GM19372 (cell line): Measurements from ENCODE around the gene SLC5A1.
"Not testable (repeated sequence)": the region's sequence is repeated elsewhere in the genome, so short reads cannot be mapped to it uniquely, and the experiment has no call there.

Source experiments
- ATAC-seq: cut with Tn5 transposase; IDR thresholded peaks from one replicate; pipeline ENCODE4 v1.9.1; 2021; ENCODE audit warnings: mild to moderate bottlenecking, low read depth, moderate library complexity; ENCODE audit not compliant: unreplicated experiment

SLC5A1 gene

DNA sequence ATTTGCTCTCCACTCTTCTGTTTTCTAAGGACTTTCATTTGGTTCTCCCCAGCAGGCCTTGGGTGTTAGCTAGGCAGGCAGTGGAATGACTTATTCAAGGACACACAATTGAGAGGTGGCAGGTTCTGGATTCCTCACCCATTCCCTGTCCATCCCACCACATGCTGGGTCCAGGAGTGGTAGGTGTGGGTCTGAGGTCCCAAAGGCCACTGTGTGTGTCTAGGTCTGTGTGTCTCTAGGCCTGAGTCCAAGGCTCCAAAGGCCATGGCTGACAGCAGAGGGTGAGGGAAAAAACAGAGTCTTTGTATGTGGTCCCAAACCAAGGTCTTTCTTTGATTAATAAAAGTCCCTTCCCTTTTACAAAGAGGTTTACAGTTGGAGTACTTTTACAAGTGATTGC lies 40.8 kb downstream of the SLC5A1 start:
- ATAC-seq: no peak

DNA sequence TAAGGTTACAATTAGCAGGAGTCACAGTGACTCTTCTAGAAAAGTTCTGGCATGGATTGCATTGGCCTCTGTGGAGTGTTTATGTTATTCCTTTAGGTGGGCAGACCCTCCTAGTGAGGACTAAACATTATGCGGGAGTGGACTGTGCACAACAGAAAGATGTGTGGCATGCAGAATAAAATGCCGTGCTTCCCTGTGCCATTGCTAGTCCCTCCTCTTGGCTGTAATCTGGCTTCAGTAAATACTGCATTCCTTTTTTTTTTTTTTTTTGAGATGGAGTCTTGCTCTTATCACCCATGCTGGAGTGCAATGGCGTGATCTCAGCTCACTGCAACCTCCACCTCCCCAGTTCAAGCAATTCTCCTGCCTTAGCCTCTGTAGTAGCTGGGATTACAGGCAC lies 45.0 kb downstream of the SLC5A1 start:
- no peak for ATAC-seq

DNA sequence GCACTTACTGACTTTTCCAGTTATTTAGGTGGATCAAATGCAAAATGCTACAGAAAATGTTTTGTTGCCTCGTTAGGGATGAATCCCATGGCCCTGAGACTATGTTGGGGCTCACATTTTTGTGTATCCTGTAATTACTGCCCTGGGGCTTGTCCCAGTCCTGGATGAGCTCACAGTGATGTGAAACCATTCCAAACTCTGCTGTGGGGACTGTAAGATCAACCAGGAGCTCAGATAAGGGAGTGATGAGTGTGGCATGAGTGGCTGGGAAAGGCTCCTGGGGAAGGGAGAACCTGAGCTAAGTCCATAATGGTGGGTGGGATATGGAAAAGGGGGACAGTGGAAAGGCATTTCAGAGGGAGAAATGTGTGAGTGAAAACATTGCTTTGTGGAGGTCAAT lies 54.0 kb downstream of the SLC5A1 start:
- ATAC-seq: no peak

DNA sequence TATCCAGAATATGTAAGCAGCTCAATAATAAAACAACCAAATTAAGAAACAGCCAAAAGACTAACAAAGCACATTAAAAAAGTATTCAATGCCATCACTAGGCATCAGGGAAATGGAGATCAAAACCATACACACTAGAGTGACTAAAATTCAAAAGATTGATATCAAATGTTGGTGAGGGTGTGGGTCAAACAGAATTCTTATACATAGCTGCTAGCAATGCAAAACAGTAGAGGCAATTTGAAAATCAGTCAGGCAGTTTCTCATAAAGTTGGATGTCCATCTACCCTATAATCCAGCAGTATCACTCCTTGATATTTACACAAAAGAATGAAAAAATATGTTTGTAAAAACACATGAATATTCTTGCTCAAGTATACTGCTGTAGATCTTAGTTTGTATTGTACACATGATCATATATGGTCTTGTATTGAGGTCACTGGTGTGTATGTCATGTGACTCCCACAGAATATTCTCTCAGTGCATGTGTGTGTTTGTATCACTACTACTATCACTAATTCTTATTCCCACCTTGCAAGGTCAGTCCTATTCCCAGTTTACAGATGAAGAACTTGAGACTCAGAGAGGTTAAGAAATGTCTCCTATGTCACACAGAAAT lies 54.9 kb downstream of the SLC5A1 start:
- ATAC-seq: no peak

DNA sequence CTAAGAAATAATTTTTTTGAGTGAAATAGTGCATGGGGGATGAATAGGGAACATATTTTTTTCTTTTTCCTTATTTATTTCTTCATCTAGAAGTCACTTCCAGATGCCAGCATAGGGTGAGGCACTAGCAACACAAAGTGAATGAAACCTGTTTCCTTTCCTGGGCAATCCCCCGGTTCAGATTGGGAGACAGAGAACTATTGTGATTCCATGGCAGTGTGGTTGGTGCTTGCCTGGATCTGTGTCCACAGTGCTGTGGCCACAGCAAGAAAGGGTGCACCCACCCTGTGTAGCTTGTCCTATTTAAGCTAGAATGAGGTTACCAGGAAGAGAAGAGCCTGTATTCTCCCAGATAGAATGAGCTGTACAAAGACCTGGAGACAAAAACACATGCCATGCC lies 57.6 kb downstream of the SLC5A1 start:
- ATAC-seq: no peak

DNA sequence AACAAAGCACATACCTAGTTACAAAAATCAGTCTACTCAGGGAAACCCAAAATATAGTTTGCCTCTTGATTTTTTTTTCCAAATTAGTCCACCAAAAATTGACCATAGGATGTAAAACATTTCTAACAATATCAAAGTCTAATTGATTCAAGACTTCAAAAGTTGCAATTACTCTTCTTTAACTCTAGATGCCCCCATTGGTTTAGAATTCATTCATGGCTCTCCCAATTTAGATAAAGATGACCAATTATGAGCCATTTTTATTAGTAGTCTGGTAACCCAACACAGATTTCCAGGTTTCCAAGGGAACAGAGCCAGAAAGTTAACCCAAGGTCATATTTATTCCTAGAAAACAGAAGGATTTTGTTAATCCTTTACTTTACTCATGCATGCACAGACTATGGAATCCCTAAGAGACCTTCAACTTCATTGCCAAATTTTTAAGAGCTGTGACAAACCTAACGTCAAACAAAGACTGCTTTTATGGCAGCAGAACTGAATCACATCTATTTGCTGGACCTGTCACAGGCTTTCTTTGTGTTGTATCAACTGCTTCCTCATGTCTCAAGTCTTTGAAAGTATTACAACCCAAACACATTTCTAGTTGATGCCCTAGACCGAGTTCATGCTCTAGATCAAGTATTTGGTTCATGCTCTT lies 60.7 kb downstream of the SLC5A1 start:
- no peak for ATAC-seq

DNA sequence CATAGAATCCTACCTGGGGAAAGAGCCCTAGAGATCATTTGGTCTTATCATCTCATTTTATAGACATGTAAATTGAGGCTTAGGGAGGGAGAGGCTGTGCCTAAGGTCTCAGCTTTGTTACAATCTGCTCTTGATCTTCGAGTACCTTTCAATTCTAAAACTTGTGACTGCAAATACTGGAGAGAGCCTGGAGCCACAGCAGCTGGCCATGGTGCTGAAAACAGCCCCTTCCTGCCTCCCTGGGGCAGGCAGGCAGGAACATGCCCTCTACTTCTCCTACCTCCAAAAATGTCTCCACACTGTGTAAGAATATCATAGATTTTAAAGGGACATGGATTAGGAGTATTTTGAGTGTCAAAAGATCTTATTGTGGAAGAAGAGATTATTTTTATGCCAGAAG lies 63.9 kb downstream of the SLC5A1 start:
- ATAC-seq: no peak

DNA sequence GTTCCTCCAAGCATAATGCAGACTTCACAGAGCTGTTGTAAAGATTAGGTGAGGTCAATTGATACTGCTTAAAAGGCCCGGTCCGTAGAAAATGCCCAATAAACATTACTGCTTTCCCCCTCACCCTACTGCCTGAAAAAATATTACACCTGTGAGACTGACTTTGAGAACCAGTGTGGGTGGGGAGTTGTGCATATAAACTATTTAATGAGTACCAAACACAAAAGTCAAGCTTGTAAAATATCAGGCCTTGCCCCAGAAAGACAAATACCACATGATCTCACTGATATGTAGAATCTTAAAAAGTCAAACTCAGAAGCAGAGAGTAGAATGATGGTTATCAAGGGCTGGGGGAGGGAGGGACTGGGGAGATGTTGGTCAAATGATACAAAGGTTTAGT lies 69.3 kb downstream of the SLC5A1 start:
- no peak for ATAC-seq

DNA sequence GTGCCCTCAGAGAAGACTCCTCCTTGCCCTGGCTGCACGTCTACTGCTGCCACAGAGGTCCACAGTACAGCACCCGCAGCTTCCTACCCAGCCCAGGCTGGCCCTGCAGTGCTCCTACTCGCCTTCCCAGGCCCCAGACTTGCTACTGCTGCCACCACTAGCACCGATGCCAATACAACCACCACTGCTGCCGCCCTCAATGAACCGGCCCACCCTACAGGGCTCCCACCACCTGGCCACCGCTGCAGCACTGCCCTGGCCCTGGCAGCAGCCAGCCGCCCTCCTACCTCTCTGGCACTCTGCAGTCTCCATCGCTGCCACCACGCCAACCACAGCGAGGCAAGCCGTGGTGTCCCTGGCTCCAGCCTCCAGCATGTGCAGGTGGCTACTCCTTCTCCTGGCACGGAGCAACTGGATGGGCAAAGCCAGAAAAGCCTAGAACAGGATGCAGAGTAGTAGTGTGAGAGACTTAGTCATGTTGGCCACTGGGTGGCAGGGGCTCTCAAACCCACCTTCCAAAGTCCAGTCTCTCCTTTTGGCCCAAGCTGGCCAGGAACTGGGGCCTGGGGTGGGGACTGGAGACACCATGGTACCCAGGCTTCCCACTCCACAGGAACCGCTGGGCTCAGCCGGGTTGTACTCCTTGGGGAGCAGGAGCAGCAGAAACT lies 76.6 kb downstream of the SLC5A1 start:
- ATAC-seq: no peak

DNA sequence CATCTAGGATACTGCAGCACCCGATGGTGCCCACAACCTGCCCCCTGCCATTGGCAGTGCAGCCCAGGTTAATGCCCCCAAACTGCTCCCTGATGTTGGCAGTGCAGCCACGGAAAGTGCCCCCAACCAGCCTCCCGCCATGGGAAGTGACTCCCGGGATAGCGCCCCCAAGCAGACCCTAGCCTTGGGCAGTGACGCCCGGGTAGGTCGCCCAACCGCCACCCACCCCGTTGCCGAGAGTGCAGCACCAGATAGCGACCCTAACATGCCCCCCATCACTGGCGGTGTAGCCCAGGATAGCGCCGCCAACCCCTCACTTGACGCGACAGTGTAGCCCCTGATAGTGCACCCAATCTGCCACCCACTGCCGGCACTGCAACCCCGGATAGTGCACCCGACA lies 77.5 kb downstream of the SLC5A1 start:
- no peak for ATAC-seq

DNA sequence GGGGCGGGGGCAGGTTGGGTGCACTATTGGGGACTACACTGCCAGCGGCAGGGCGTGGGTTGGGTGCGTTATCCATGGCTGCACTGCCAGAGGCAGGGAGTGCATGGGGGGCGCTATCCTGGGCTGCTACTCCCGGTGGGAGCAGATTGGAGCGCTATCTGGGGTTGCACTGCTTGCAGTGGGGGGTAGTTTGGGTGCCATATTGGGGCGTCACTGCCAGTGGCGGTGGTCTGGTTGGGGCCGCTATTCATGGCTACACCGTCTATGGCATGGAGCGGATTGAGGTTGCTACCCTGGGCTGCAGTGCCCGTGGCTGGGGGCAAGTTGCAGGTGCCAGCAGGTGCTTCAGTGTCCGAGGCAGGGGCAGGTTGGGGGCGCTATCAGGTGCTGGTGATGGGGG lies 79.8 kb downstream of the SLC5A1 start:
- ATAC-seq: no peak

DNA sequence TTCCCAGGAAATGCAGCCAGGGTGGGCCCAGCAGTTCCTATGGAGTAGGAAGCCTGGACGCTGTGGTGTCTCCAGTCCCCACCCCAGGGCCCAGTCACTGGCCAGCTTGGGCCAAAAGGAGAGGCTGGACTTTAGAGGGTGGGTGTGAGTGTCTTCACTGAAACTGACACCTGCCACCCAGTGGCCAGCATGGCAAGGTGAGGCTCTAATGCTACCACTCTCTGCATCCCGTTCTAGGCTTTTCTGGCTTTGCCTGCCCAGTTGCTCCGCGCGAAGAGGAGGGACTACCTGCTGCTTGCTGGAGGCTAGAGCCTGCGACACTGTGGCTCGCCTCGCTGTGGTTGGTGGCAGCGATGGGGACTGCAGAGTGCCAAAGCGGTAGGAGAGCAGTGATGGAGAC lies 80.6 kb downstream of the SLC5A1 start:
- ATAC-seq: no peak

DNA sequence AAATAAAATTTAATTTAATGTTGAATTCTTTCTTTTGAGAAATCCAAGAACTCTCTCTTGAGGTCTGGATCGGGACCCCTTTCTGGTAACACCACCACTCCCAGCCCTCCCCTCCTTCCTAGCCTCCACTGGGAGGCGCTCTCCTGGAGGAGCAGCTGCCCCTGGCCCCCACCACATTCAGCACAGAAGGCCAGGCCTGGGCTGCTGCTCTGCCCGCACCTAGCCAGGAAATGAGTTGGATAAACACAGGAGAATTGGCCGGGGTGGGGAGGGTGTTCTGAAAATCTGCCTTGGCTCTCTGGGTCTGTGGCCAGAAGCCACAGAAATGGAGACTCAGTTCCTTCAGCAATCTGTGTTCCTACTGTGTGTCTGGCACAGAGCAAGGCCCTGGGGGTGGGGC lies 84.8 kb downstream of the SLC5A1 start:
- no peak for ATAC-seq

DNA sequence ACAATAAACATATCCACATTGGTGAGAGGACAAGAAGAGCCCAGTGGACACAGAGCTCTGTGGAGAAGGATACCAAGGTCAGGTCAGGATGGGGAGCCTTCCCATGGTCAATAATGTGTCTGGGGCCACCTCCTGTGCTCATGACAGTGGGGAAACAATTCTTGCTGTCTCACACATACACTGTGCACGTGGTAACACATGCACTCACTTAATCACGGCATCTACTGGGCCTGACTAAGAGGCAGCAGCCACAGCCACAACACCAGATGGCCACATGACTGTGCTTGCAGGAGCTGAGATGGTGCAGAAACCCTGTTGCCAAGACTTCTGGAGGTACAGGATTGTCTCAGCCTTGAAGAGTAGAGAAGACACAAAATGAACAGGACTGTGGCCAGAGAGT lies 87.4 kb downstream of the SLC5A1 start:
- ATAC-seq: no peak

DNA sequence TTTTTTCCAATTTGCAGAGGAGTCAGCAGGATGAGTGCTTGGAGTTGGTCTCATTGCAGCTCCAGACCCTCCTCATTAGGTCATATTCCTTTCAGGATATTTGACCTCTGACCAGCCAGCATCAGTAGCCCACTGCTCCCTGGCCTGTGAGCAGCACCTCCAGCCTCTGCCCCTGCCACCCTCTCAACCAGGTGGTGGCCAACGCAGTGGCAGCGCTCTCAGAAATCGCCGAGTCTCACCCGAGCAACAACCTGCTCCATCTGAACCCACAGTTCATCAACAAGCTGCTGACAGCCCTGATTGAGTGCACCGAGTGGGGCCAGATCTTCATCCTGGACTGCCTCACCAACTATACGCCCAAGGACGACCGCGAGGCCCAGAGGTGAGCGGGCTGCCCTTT lies 89.1 kb downstream of the SLC5A1 start:
- ATAC-seq: no peak

DNA sequence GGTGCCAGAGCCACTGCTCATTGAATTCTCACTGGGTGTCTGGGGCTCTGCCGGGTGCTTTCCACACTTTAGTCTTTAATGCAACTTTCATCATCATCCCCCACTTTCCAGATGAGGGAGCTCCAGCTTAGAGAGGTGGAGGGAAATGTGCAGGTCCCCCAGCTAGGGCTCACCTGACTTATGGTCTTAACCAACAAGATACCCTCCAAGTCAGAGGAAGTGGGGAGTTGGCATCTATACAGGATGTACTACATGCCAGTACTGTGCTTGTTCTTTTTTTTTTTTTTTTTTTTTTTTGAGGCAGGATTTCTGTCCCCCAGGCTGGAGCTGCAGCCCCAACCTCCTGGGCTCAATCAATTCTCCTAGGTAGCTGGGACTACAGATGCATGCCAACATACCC lies 89.7 kb downstream of the SLC5A1 start:
- ATAC-seq: no peak

DNA sequence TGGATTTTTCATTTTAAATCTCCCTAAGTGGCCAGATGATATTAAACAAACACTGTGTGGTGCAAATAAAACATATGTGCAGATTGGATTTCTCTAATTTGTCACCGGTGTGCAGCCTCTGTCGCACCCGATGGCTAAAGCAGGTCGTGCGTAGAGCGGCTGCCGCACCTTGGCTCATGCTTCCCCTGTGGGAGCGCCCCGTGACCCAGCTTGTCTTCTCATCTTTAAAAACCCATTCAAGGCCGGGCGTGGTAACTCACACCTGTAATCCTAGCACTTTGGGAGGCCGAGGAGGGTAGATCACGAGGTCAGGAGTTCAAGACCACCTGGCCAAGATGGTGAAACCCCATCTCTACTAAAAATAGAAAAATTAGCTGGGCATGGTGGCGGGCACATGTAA lies 91.7 kb downstream of the SLC5A1 start:
- not testable (repeated sequence) for ATAC-seq

DNA sequence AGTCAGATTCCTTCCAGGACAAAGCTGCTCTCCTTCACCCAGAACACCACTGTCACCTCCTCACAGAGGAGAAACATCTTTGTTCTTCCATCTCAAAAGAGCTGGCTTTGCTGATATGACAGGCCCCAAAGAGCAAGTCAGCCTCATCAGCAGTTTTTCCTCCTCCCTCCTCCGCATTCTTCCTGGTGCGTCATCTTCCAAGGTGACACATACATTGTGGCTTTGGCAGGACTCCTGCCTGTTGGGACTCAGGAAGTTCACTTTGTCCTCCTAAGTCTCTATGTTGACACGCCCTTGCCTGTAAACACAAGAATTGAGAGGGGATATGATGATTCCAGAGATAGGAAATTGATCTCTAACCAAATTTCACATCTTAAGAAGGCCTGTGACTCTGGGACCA lies 92.9 kb downstream of the SLC5A1 start:
- ATAC-seq: not testable (repeated sequence)

DNA sequence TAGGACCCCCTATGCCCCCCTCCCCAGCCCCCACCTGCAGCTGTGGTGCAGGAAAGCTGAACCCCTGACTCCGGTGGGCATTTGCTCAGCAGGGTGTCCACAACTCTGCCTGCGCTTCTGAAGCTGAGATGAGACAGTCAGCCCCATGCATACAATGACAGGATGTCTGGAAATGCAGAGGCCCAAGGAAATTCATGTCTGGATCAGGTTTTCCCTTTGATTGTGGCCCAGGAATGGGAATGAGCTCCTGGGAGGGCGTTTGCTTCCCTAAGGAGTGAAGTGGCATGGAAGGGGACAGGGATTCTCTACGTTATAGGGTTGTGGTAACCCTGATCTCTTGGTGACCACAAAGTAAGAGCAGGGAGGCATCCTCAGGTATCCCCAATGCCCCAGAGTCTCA lies 93.8 kb downstream of the SLC5A1 start:
- not testable (repeated sequence) for ATAC-seq

DNA sequence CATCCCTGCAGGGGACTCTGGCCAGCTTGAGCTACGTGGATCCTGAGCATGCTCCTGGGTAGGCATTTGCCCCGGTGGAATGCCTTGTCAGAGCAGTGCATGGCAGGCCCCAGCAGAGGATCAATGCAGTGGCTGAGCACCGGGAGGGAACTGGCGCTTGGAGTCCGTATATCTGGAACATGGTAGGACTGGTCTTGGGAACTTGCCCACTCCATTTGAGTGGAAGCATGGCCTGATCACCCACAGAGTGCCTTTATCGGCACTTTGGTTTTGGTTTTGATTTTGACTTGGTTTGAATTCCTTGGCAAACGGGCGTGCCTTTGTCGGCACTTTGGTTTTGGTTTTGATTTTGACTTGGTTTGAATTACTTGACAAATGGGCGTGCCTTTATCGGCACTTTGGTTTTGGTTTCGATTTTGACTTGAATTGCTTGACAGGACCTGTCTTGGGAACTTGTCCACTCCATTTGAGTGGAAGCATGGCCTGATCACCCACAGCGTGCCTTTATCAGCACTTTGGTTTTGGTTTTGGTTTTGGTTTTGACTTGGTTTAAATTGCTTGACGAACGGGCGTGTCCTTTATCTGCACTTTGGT lies 94.8 kb downstream of the SLC5A1 start:
- not testable (repeated sequence) for ATAC-seq

DNA sequence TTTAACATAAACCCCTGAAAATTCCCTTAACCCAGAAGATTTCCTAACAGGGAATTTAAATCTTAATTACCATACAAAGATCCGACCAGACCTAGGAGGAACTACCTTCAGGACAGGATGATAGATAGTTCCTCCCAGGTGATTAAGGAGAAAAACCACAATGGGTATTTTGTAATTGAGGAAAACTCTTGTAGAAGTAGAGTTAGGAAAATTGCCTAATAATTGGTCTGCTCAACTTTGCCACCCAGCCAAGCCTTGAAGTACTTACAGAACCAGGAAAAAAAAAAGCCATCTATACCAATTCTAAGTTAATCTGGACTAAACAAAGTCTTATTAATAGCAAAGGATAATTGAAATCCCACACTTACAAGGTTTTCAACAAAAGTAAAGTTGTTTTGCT lies 95.5 kb downstream of the SLC5A1 start:
- ATAC-seq: not testable (repeated sequence)

DNA sequence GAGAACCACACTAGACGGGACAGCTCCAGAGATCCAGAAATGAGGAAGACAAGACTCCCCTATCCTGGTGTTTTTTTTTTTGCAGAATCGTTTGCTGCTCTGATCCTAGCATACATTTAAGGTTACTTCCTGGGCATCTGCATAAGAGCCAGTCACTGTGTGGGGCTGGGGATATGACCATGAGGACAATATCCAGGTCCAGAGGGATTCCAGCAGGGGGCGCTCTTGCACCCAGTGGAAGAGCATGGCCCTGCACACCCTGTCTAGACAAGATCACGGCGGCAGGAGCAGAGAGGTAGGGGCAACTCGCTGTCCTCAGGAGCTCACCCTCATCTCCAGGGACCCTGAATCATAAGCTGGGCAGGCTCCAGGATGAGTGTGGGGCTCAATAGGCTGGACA lies 97.6 kb downstream of the SLC5A1 start:
- ATAC-seq: not testable (repeated sequence)
